GM13977 (cell line): ENCODE results near the gene IFT122.

ENCODE experiments used
- DNase-seq: peaks from one replicate; pipeline ENCODE4 v3.0.0; 2012; ENCODE audit warnings: low spot score
- CTCF ChIP-seq: IDR thresholded peaks from 2 replicates; pipeline ENCODE4 v1.5.1; 2012; ENCODE audit warnings: mild to moderate bottlenecking, control low read depth; ENCODE audit not compliant: insufficient read depth; ENCODE audit errors: extremely low read depth, missing control alignments
- in situ Hi-C: fragments of 300-500 bp; cut with MboI; formaldehyde crosslinking; loops from one replicate; pipeline ENCODE4 v1.12.0; 2022; ENCODE audit warnings: low sequenced_read_pairs, low pct_unique_long_range_greater_than_20kb, mixed read lengths, inconsistent platforms; ENCODE audit not compliant: unreplicated experiment

Gene IFT122

GRCh38 chr3:129563332-129563731 is 123.3 kb downstream of the IFT122 start:
- no peak for TF ChIP-seq CTCF
- in situ Hi-C loops = no loop called here
- no peak for DNase-seq

GRCh38 chr3:129563850-129564535 is 124.0 kb downstream of the IFT122 start:
- no peak for DNase-seq
- no peak for TF ChIP-seq CTCF
- in situ Hi-C loops = no loop called here

GRCh38 chr3:129564981-129565644 is 125.1 kb downstream of the IFT122 start:
- no peak for TF ChIP-seq CTCF
- in situ Hi-C loops = no loop called here
- no peak for DNase-seq

- DNase-seq = no peak
- in situ Hi-C loops = no loop called here
- TF ChIP-seq CTCF = no peak
Measured at GRCh38 chr3:129565902-129566301, 125.9 kb downstream of the IFT122 start.

GRCh38 chr3:129567176-129567705 is 127.2 kb downstream of the IFT122 start:
- no peak for DNase-seq
- no peak for TF ChIP-seq CTCF
- in situ Hi-C loops = no loop called here

GRCh38 chr3:129567939-129568338 is 127.9 kb downstream of the IFT122 start:
- no peak for TF ChIP-seq CTCF
- no peak for DNase-seq
- in situ Hi-C loops = no loop called here
